SK-N-SH (cell line): ENCODE data around the gene NUMBL.

Experiments used
- CHD2 ChIP-seq: fragments of 150-350 bp; IDR thresholded peaks from 2 replicates; pipeline ENCODE4 v1.6.1; 2018; ENCODE audit warnings: low read length; ENCODE audit not compliant: partially characterized antibody
- CTCF ChIP-seq: fragments of 200-600 bp; sonication (generic); IDR thresholded peaks from 2 replicates; pipeline ENCODE4 v1.6.1; 2017; ENCODE audit warnings: antibody characterized with exemption, mild to moderate bottlenecking, moderate library complexity
- EP300 ChIP-seq, 2 experiments: IDR thresholded peaks; 2 replicates each; pipeline versions ENCODE4 v1.4.0 to v1.6.1; 2012; ENCODE audit warnings: borderline replicate concordance in 1 of 2, low read depth in 1 of 2, low read length in 1 of 2
- EZH2phosphoT487 ChIP-seq: fragments of 200-600 bp; sonication (generic); IDR thresholded peaks from 2 replicates; pipeline ENCODE4 v1.6.1; 2017; ENCODE audit warnings: low read depth, mixed run types, mild to moderate bottlenecking, antibody characterized with exemption, moderate library complexity, borderline replicate concordance
- GATA2 ChIP-seq: sonication (generic); formaldehyde crosslinking; IDR thresholded peaks from 2 replicates; pipeline ENCODE4 v1.5.0; 2020; ENCODE audit warnings: mild to moderate bottlenecking, missing genetic modification reagents
- MXI1 ChIP-seq: IDR thresholded peaks from 2 replicates; pipeline ENCODE4 v1.6.1; 2012; ENCODE audit warnings: mild to moderate bottlenecking, low read depth, low read length, improper control_type of control experiment
- NFIC ChIP-seq: IDR thresholded peaks from 2 replicates; pipeline ENCODE4 v1.4.0; 2012; ENCODE audit warnings: borderline replicate concordance
- NRF1 ChIP-seq: IDR thresholded peaks from 2 replicates; pipeline ENCODE4 v1.6.1; 2012; ENCODE audit warnings: low read depth, mild to moderate bottlenecking, low read length
- PBX3 ChIP-seq: IDR thresholded peaks from 2 replicates; pipeline ENCODE4; 2012
- POLR2AphosphoS5 ChIP-seq: IDR thresholded peaks from 2 replicates; pipeline ENCODE4 v1.6.1; 2012; ENCODE audit warnings: low read depth, low read length
- RAD21 ChIP-seq: IDR thresholded peaks from 2 replicates; pipeline ENCODE4 v1.6.1; 2012; ENCODE audit warnings: mild to moderate bottlenecking, low read length
- REST ChIP-seq: IDR thresholded peaks from 2 replicates; pipeline ENCODE4 v1.6.1; 2012; ENCODE audit warnings: mild to moderate bottlenecking, low read depth, low read length, moderate library complexity
- TAF1 ChIP-seq: IDR thresholded peaks from 2 replicates; pipeline ENCODE4 v1.6.1; 2012; ENCODE audit warnings: low read depth, mild to moderate bottlenecking, low read length, moderate library complexity, borderline replicate concordance
- TCF12 ChIP-seq: IDR thresholded peaks from 2 replicates; pipeline ENCODE4 v1.4.0; 2012

- no peak for TF ChIP-seq CTCF
- TF ChIP-seq PBX3, result no peak
- TF ChIP-seq POLR2AphosphoS5, result no peak
- no peak for TF ChIP-seq MXI1
- no peak for TF ChIP-seq REST
- no peak for TF ChIP-seq CHD2
- no peak for TF ChIP-seq TCF12
- TF ChIP-seq RAD21, result no peak
- no peak for TF ChIP-seq NRF1
- TF ChIP-seq GATA2 (CRISPR knock-in tag), result no peak
- no peak for TF ChIP-seq EP300 (IDR thresholded peaks at IDR 0.05; ENCODE audit: borderline replicate concordance in 1 of 2, low read depth in 1 of 2, low read length in 1 of 2)
- TF ChIP-seq TAF1, result no peak
- TF ChIP-seq NFIC, result no peak
- no peak for TF ChIP-seq EZH2phosphoT487
These were observed 32.4 kb downstream of the NUMBL start for GRCh38 chr19:40658031-40658430.
